IMR-90 (cell line): ENCODE data around the gene POLD1. TPM values are rescaled to one million over a fixed set of nuclear protein-coding genes. Genes with fewer than 3 reads are reported as not detected.

Source experiments
- ATAC-seq: fragments of 200-7000 bp; cut with Tn5 transposase; 2 replicates; pipeline ENCODE4 v1.9.1; 2020; ENCODE audit warnings: low read depth, mild to moderate bottlenecking, moderate library complexity
- BruUV-seq: library from RNA; stranded (reverse); fragments of 400-500 nt; replicated peaks from 2 replicates; lab custom pipeline; 2021; lab: Mats Ljungman, UMichigan
- CTCF ChIA-PET: fragments of 300-600 bp; formaldehyde crosslinking; extraction: SDS; loops from one replicate; lab custom pipeline; 2021; ENCODE audit warnings: antibody characterized with exemption; lab: Yijun Ruan, JAX
- POLR2A ChIA-PET: fragments of 300-600 bp; sonication (Branson Sonifier 250); formaldehyde crosslinking; loops from one replicate; lab custom pipeline; 2022; ENCODE audit warnings: antibody characterized with exemption; ENCODE audit not compliant: unreplicated experiment; lab: Charles Lee
- DNase-seq: peaks from one replicate; pipeline ENCODE4 v3.0.0; 2013
- H2AFZ ChIP-seq: replicated peaks from 2 replicates; pipeline ENCODE3; 2013; ENCODE audit warnings: low read length, mild to moderate bottlenecking; ENCODE audit not compliant: poor library complexity
- H2AK5ac ChIP-seq: 2 replicates; pipeline ENCODE4 v1.6.1; 2013; ENCODE audit warnings: low read depth, low read length, inconsistent platforms
- H2AK9ac ChIP-seq: replicated peaks from 2 replicates; pipeline ENCODE3; 2013; ENCODE audit warnings: mild to moderate bottlenecking, low read depth, low read length, moderate library complexity; ENCODE audit not compliant: poor library complexity
- H2BK120ac ChIP-seq: 2 replicates; pipeline ENCODE4 v1.6.1; 2013; ENCODE audit warnings: low read depth, low read length, inconsistent platforms
- H2BK15ac ChIP-seq: 3 replicates; pipeline ENCODE4 v1.6.1; 2013; ENCODE audit warnings: low read depth, low read length, inconsistent platforms
- H2BK20ac ChIP-seq: 2 replicates; pipeline ENCODE4 v1.6.1; 2013; ENCODE audit warnings: low read depth, mild to moderate bottlenecking, inconsistent platforms, low read length, moderate library complexity
- H2BK5ac ChIP-seq: 2 replicates; pipeline ENCODE4 v1.6.1; 2013; ENCODE audit warnings: mild to moderate bottlenecking, low read depth, low read length, inconsistent platforms; ENCODE audit not compliant: poor library complexity, severe bottlenecking
- H3K14ac ChIP-seq: replicated peaks from 2 replicates; pipeline ENCODE4 v1.6.1; 2013; ENCODE audit warnings: low read depth, low read length, inconsistent platforms
- H3K18ac ChIP-seq: 2 replicates; pipeline ENCODE4 v1.6.1; 2013; ENCODE audit warnings: low read depth, low read length, control low read depth
- H3K23ac ChIP-seq: 2 replicates; pipeline ENCODE4 v1.6.1; 2013; ENCODE audit warnings: low read depth, low read length, inconsistent platforms
- H3K27ac ChIP-seq: 2 replicates; pipeline ENCODE4 v1.5.1; 2013; ENCODE audit warnings: mild to moderate bottlenecking, control low read depth, low read length; ENCODE audit not compliant: insufficient read depth
- H3K27me3 ChIP-seq: 2 replicates; pipeline ENCODE4 v1.6.1; 2013; ENCODE audit warnings: low read length; ENCODE audit not compliant: control insufficient read depth, insufficient read depth
- H3K36me3 ChIP-seq: 2 replicates; pipeline ENCODE4 v1.6.1; 2013; ENCODE audit warnings: low read length, mixed read lengths; ENCODE audit not compliant: control insufficient read depth, insufficient read depth
- H3K4ac ChIP-seq: 2 replicates; pipeline ENCODE4 v1.6.1; 2013; ENCODE audit warnings: low read depth, low read length, inconsistent platforms
- H3K4me1 ChIP-seq: 2 replicates; pipeline ENCODE4 v1.6.1; 2013; ENCODE audit warnings: low read length, mixed read lengths; ENCODE audit not compliant: control insufficient read depth, insufficient read depth
- H3K4me2 ChIP-seq: 2 replicates; pipeline ENCODE4 v1.6.1; 2013; ENCODE audit warnings: low read depth, mild to moderate bottlenecking, control low read depth, low read length, moderate library complexity
- H3K4me3 ChIP-seq: 2 replicates; pipeline ENCODE4 v1.5.1; 2013; ENCODE audit warnings: low read depth, mild to moderate bottlenecking, control low read depth, low read length, moderate library complexity; ENCODE audit not compliant: insufficient read depth
- H3K56ac ChIP-seq: 2 replicates; pipeline ENCODE4 v1.6.1; 2013; ENCODE audit warnings: low read length, inconsistent platforms; ENCODE audit not compliant: insufficient read depth; ENCODE audit errors: extremely low read depth
- H3K79me1 ChIP-seq, 2 experiments: 2 replicates each; pipeline ENCODE4 v1.6.1; 2013; ENCODE audit warnings: low read length in 2 of 2, inconsistent platforms in 1 of 2, low read depth in 1 of 2
- H3K9ac ChIP-seq: 2 replicates; pipeline ENCODE4 v1.6.1; 2013; ENCODE audit warnings: low read depth, low read length, control low read depth
- H3K9me1 ChIP-seq: 2 replicates; pipeline ENCODE4 v1.6.1; 2013; ENCODE audit warnings: low read length, inconsistent platforms; ENCODE audit not compliant: insufficient read depth
- H3K9me3 ChIP-seq: 2 replicates; pipeline ENCODE4 v1.6.1; 2013; ENCODE audit warnings: low read length; ENCODE audit not compliant: control insufficient read depth, insufficient read depth
- H4K20me1 ChIP-seq: 2 replicates; pipeline ENCODE4 v1.6.1; 2013; ENCODE audit warnings: low read length, inconsistent platforms; ENCODE audit not compliant: insufficient read depth
- H4K5ac ChIP-seq: 2 replicates; pipeline ENCODE4 v1.6.1; 2013; ENCODE audit warnings: mild to moderate bottlenecking, low read depth, low read length, control low read depth
- H4K8ac ChIP-seq, 2 experiments: 2 replicates each; pipeline ENCODE4 v1.6.1; 2013; ENCODE audit warnings: low read depth in 2 of 2, low read length in 2 of 2, control low read depth in 1 of 2, inconsistent platforms in 1 of 2
- H4K91ac ChIP-seq: 2 replicates; pipeline ENCODE4 v1.6.1; 2013; ENCODE audit warnings: low read depth, low read length, inconsistent platforms; ENCODE audit not compliant: insufficient read depth
- BHLHE40 ChIP-seq: fragments of 150-350 bp; IDR thresholded peaks from 2 replicates; pipeline ENCODE4 v1.6.1; 2016; ENCODE audit warnings: mild to moderate bottlenecking, low read depth, low read length
- CEBPB ChIP-seq: IDR thresholded peaks from 2 replicates; pipeline ENCODE4 v1.6.1; 2012; ENCODE audit warnings: low read depth, low read length, improper control_type of control experiment
- CHD1 ChIP-seq: IDR thresholded peaks from 2 replicates; pipeline ENCODE4 v1.6.1; 2012; ENCODE audit warnings: low read depth, low read length, improper control_type of control experiment
- CTCF ChIP-seq: conservative IDR thresholded peaks from 2 replicates; pipeline ENCODE4 v1.5.1; 2012; ENCODE audit warnings: mild to moderate bottlenecking, low read depth, low read length, improper control_type of control experiment
- MAFK ChIP-seq: IDR thresholded peaks from 2 replicates; pipeline ENCODE4 v1.6.1; 2012; ENCODE audit warnings: low read depth, low read length, improper control_type of control experiment
- MAZ ChIP-seq: IDR thresholded peaks from 2 replicates; pipeline ENCODE4 v1.6.1; 2012; ENCODE audit warnings: low read depth, mild to moderate bottlenecking, low read length, improper control_type of control experiment, moderate library complexity, borderline replicate concordance
- RAD21 ChIP-seq: IDR thresholded peaks from 2 replicates; pipeline ENCODE4 v1.6.1; 2012; ENCODE audit warnings: low read length, improper control_type of control experiment
- RCOR1 ChIP-seq: IDR thresholded peaks from 2 replicates; pipeline ENCODE4 v1.6.1; 2012; ENCODE audit warnings: mild to moderate bottlenecking, low read length, improper control_type of control experiment; ENCODE audit not compliant: insufficient replicate concordance
- SMC3 ChIP-seq: fragments of 150-350 bp; IDR thresholded peaks from 2 replicates; pipeline ENCODE4 v1.6.1; 2016; ENCODE audit warnings: low read depth, mild to moderate bottlenecking, antibody characterized with exemption, low read length, moderate library complexity
- WGBS, 2 experiments: methylation state at CpG; one replicate each; pipeline versions ENCODE4 v1.1.5 to v1.1.7; 2013; ENCODE audit warnings: missing lambda C conversion rate in 2 of 2; ENCODE audit not compliant: insufficient read length in 1 of 2; ENCODE audit errors: extremely low coverage in 2 of 2; 5-methylcytosine and 5-hydroxymethylcytosine counted together
- dilution Hi-C: fragments of 300-500 bp; cut with HindIII; formaldehyde crosslinking; loops from one replicate; pipeline ENCODE4 v1.14.3; 2018; ENCODE audit warnings: low sequenced_read_pairs; ENCODE audit not compliant: unreplicated experiment
- in situ Hi-C: fragments of 300-500 bp; cut with MboI; formaldehyde crosslinking; loops from 3 replicates; pipeline ENCODE4 v1.14.3; 2019; ENCODE audit warnings: low sequenced_read_pairs, inconsistent platforms, mixed read lengths
- intact Hi-C: fragments of 100-400 bp; cut with micrococcal nuclease; formaldehyde crosslinking; loops from 2 replicates; pipeline ENCODE4 v1.10.0; 2022
- polyA plus RNA-seq, 3 experiments: library from polyadenylated mRNA; depleted of rRNA; stranded (reverse); fragments of >200 nt; gene quantifications; 2 replicates each; pipeline ENCODE4 v1.2.3, GENCODE V29; 2012; ENCODE audit warnings: low replicate concordance in 1 of 3
- total RNA-seq: library from RNA; depleted of rRNA; stranded (reverse); fragments of >200 nt; gene quantifications from 2 replicates; pipeline ENCODE4 v1.2.3, GENCODE V29; 2012

POLD1 gene
- total and polyA plus RNA-seq, 2 of the 4 experiments (the other 2 are of a cell fraction): 13.8 to 28.9 TPM

GRCh38 chr19:50392759-50393158 is 8.6 kb downstream of the POLD1 start:
- H3K9ac ChIP-seq: no peak overlapping the region
- TF ChIP-seq SMC3: no peak
- TF ChIP-seq CEBPB: no peak
- no peak for TF ChIP-seq CTCF
- no peak for TF ChIP-seq MAFK
- TF ChIP-seq BHLHE40: no peak
- TF ChIP-seq RCOR1: no peak
- TF ChIP-seq CHD1: no peak
- no peak for TF ChIP-seq RAD21
- TF ChIP-seq MAZ: no peak
- peaks cover 3 to 12% of the 10 kb centered on the region in 2 experiments for H3K79me1 ChIP-seq
- no peak for DNase-seq
- no peak overlapping the region for H3K4me2 ChIP-seq
- no peaks in the 10 kb centered on the region for H3K27me3 ChIP-seq
- no peak overlapping the region for H2BK120ac ChIP-seq
- no peaks in the 10 kb centered on the region for H3K9me1 ChIP-seq
- H3K23ac ChIP-seq: no peak overlapping the region
- dilution Hi-C loops: no loop called here
- no peak overlapping the region for H3K14ac ChIP-seq
- no peak overlapping the region for H4K8ac ChIP-seq
- ChIA-PET CTCF (no interaction called here), POLR2A (no interaction called here)
- H2BK15ac ChIP-seq: no peak overlapping the region
- H3K4me3 ChIP-seq: no peak overlapping the region
- no peak overlapping the region for H2BK5ac ChIP-seq
- H3K56ac ChIP-seq: no peak overlapping the region
- H4K91ac ChIP-seq: no peak overlapping the region
- H2AK9ac ChIP-seq: no peak overlapping the region
- ATAC-seq: no peak
- H4K5ac ChIP-seq: no peak overlapping the region
- no peak overlapping the region for H3K27ac ChIP-seq
- in situ Hi-C loops: no loop called here
- no peak overlapping the region for H3K18ac ChIP-seq
- no peak overlapping the region for H2AFZ ChIP-seq
- BruUV-seq: no TSS peak
- H2AK5ac ChIP-seq: no peak overlapping the region
- H3K9me3 ChIP-seq: no peaks in the 10 kb centered on the region
- no peaks in the 10 kb centered on the region for H4K20me1 ChIP-seq
- no peak overlapping the region for H2BK20ac ChIP-seq
- H3K36me3 ChIP-seq: peaks cover 3% of the 10 kb centered on the region
- no peaks in the 10 kb centered on the region for H3K4me1 ChIP-seq
- no CpG with 5 or more reads among the region's 5 CpGs for WGBS, 2 experiments
- H3K4ac ChIP-seq: no peak overlapping the region
- intact Hi-C loops: no loop called here
